Stimulated activated CD4-positive, alpha-beta T cell treated with anti-CD3 and anti-CD28 coated beads, Interleukin-2, amount 100 ng/mL, for 24 hours (primary cell): Measurements from ENCODE around the gene LIN37.

Experiments
- DNase-seq, 2 donors: peaks; one replicate each; pipeline ENCODE4 v3.0.0-alpha.2; 2020

Gene LIN37

DNA sequence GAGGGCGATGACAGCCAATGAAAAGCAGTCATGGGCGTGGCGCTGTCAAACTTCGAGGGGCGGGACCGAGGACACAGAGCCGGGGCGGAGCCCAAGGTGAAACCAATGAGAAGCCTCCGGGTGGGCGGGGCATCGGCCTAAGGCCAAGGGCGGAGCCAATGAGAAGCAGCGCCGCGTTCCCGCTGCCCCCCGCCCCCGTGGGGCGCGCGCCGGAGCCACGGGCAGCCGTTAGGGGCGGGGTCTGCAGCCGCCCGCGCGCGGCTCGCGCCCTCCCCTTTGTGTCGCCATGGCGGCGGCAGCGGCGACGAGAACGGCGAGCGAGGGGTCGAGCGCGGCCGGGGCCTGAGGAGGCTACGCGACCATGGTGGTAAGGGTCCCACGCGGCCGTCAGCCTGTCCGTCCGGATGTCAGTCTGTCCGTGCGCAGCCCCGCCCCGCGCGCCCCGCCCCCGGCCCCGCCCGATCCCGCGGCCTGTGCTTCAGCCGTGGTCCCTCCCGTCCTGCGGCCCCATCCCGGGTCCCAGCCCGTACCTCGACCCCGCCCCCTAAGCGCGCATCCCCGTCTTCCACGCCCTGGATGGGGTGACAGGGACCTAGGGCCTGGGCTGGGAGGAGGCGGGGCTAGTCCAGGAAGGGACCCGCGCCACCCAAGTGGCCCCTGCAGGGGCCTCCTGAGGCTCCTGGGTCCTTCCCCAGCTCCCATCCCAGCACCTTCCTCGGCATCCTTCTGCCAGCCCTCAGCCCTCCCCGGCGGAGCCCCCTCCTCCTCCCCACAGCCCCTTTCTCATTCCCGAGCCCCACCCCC, 27.1 kb downstream of the LIN37 start, which contains the start of gene ARHGAP33:
Gene ARHGAP33, plus strand, starts transcription at position 267 of the 804 bp plus-strand sequence. Its CDS starts 95 bp downstream, at position 362.
- peak; percentile 99 to 100 for DNase-seq

DNA sequence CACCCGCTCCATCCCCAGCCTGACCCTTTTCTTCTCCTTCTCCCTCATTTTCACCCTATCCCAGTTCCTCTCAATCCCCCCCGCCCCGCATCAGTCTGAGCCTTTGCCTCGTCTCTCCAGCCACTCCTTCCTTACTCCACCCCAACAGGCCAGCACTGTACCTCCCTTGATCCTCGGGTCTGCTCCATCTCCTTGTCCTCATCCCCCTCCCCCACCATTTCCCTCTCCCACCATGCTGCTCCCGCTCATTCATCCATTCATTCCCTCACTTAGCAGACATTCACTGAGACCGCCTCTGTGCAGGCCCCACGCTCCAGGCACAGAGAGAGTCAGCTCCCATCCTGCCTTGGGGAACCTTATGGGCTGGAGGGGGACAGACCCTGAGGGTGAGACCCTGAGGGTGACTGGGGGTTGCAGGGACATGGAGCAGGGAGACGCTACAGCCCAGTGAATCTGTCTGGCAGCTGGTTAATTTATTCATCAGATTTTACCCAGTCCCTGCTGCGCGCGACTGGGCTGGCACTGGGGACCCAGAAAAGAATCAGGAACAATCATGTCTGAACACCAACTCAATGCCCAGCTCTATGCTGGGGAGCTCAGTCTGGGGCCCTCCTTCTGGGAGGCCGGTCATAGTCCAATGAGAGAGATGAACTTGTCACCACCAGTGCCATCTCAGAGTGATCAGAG, 27.9 kb downstream of the LIN37 start:
- DNase-seq: no peak

DNA sequence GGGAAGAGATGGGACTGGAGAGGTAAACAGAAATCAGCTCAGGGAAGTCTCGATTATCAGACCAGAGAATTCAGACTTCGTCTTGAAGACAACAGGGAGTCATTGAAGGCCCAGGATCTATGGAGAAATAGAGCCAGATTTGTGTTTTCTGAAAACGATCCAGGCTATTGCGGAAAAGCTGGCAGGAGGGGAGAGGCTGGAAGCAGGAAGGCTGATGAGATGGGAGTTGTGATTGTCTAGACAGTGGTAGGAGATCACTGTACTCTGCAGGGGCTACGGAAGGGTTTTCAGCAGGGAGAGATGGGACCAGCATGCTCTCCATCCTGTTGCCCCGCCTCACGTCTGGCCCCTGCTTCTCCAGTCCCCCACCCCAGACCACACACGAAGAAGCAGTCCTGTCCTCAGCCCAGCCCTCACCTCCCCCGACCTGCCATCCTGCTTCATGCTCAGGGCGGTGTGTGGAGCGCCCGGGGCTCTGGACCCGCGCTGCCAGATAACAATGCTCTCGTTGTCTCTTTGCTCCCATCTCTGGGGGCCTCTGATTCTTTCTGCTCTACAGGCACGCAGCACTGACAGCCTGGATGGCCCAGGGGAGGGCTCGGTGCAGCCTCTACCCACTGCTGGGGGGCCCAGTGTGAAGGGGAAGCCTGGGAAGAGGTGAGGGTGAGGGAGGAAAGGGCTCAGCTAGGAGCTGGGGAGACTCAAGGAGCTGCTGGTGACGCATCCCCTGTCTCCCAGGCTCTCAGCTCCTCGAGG, 28.9 kb downstream of the LIN37 start:
- DNase-seq: no peak

DNA sequence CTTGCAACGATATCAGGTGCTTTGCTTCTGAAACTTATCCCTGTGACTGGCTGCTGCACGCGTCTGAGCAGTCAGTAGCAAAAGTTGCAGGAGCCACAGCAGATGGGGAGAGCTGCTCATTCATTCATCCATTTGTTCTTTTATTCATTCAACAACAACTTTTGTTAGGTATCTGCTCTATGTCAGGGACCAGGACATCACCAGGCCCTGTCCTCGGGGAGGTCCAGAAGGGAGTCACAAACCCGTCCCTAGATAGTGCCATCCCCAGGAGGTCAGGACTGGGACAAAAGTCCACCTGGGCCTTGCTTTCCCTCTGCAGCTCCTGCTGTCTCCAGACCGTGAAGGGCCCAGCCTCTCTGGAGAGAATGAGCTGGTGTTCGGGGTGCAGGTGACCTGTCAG, 29.6 kb downstream of the LIN37 start:
- DNase-seq: no peak

DNA sequence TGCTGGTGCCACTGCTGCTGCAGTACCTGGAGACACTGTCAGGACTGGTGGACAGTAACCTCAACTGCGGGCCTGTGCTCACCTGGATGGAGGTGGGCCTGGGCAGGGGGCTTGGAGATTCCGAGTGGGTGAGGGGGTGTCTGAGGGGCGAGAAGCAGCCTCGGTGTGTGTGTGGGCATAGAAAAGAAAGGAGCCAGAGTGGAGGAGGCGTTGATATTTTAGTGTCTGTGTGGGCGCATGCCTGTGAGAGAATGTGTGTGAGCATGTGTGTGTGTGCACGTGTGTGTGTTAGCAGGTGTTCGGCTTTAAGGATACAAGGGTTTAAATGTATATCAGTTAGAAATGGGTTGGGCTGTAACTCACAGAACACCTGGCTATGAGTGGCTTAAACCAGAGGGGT, 30.7 kb downstream of the LIN37 start:
- DNase-seq: no peak

DNA sequence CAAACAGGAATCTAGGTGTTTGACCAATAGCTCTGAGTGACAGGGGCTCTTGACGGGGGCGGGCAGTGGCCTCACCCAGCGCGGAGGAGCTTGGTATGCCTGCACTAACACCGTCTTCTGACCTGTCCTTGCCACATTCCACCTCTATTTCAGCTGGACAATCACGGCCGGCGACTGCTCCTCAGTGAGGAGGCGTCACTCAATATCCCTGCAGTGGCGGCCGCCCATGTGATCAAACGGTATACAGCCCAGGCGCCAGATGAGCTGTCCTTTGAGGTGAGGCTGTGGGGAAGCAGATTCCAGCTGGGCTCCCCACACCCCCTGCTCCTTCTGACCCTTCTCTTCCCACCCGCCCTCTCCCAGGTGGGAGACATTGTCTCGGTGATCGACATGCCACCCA, 31.7 kb downstream of the LIN37 start:
- no peak for DNase-seq

DNA sequence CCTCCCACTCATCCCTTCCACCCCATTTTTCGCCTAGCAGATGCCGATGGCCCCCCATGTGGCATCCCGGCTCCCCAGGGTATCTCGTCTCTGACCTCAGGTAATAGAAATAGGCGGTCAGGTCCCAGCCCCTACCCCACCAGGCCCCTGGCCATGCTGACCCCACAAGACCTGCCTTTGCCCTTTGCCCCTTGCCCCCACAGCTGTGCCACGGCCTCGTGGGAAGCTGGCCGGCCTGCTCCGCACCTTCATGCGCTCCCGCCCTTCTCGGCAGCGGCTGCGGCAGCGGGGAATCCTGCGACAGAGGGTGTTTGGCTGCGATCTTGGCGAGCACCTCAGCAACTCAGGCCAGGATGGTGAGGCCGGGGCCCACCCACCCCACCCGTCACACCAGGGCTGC, 32.3 kb downstream of the LIN37 start:
- DNase-seq: no peak

DNA sequence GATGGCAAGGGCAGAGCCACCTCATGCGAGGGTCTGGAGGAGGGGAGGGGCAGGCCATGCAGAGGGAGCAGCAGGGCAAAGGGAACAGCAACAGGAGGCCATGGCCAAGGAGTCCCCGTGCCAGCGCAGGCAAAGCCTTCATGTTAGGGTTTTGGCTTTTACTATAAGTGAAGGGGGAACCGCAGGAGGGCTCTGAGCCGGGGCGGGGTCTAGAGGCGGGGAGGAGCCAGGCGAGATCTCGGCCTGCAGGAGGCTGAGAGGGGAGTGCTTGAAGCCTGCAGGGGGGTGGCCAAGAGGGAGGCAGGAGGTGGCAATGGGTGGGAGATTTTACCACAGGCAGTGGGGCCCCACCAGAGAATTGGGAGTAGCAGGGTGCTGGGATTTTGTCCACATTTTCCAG, 33.3 kb downstream of the LIN37 start:
- DNase-seq: no peak

DNA sequence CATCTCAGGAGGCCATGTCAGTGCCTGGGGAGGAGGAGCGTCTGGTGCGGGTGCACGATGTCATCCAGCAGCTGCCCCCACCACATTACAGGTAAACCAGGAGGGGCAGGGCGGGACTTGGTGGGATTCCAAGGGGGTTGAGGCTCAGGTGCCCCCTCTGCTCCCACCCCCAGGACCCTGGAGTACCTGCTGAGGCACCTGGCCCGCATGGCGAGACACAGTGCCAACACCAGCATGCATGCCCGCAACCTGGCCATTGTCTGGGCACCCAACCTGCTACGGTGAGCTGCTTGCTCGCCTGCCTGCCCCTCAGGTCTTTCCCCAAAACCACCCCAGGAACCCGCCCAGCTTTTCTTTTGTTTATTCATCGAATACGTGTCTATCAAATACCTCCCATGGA, 34.2 kb downstream of the LIN37 start:
- no peak for DNase-seq

DNA sequence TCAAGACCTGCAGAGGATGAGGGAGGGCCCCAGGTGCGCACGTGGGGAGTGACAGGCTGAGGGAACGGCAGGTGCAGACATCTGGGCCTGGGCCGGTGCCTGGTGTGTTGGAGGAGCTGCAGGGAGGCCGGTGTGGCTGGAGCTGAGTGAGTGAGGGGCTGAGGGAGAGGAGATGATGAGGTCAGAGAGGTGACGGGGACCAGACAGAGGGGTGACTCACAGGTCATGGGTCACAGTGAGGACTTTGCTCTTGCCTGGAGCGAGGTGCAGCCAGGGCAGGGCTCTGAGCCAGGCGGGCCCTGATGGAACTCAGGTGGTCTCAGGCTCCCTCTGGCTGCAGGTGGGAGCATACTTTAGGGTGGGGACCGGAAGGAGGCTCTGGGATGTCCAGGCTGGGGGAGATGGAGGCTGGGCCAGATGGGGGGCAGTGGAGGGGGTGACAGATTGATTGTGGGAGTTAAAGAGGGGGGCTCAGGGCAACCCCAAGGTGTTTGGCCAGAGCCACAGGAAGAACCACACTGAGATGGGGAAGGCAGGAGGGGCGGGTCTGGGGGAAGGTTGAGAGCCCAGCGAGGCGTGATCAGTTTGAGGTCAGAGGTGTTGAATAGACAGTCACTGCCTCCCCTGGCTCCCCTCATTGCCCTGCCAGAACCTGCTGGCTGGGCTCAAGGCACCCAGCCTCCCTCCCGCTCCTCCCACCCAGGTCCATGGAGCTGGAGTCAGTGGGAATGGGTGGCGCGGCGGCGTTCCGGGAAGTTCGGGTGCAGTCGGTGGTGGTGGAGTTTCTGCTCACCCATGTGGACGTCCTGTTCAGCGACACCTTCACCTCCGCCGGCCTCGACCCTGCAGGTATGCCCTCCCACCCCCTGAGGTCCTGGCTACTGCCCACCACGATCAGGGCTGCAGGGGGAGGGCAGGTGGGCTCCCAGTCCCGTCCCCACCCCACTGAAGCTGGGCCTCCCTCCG, 35.4 kb downstream of the LIN37 start:
- DNase-seq: no peak

DNA sequence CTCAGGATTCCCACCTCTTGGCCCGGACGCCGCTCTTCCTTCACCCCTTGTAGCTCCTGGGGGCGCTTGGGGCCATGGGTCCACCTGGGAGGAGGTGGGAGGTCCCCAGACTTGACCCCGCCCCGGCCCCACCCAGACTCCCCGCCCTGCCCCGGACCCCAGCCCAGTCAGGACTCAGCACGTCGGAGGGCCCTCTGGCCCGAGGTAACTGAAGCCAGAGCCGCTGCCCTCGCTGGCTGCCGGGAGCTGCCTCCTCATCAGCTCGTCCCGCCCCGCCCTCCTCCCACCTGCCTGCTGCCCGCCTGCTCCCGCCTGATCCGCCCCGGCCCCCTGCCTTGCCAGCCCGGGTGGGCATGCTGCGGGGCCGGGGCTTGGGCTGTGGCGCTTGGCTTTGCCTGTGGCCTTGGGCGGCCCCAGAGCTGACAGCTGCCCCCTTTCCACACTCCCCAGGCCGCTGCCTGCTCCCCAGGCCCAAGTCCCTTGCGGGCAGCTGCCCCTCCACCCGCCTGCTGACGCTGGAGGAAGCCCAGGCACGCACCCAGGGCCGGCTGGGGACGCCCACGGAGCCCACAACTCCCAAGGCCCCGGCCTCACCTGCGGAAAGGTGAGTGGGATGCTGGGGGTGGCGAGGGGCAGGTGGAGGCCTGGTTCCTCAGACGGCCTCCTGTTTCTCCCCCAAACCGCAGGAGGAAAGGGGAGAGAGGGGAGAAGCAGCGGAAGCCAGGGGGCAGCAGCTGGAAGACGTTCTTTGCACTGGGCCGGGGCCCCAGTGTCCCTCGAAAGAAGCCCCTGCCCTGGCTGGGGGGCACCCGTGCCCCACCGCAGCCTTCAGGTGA, 36.3 kb downstream of the LIN37 start:
- DNase-seq: no peak

DNA sequence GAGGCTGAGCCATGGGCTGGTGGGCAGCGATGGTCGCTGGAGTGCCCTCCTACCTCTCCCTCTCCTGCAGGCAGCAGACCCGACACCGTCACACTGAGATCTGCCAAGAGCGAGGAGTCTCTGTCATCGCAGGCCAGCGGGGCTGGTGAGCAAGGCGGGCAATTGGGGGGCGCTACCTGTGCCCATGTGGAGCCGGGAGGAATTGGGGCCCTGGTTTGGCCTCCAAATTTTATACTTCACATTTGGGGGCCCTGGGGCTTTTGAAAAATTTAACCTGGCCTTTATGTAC, 36.9 kb downstream of the LIN37 start:
- no peak for DNase-seq

DNA sequence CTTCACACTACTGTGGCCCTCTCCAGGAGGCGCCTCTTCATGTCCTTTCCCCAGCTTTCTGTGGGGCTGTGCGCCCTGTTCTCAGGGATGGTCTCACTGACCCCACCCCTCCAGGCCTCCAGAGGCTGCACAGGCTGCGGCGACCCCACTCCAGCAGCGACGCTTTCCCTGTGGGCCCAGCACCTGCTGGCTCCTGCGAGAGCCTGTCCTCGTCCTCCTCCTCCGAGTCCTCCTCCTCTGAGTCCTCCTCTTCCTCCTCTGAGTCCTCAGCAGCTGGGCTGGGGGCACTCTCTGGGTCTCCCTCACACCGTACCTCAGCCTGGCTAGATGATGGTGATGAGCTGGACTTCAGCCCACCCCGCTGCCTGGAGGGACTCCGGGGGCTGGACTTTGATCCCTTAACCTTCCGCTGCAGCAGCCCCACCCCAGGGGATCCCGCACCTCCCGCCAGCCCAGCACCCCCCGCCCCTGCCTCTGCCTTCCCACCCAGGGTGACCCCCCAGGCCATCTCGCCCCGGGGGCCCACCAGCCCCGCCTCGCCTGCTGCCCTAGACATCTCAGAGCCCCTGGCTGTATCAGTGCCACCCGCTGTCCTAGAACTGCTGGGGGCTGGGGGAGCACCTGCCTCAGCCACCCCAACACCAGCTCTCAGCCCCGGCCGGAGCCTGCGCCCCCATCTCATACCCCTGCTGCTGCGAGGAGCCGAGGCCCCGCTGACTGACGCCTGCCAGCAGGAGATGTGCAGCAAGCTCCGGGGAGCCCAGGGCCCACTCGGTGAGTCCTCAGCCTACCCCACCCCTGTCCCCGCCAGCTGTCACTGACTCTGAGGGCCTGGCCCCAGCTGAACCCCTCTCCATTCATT, 38.2 kb downstream of the LIN37 start:
- no peak for DNase-seq

DNA sequence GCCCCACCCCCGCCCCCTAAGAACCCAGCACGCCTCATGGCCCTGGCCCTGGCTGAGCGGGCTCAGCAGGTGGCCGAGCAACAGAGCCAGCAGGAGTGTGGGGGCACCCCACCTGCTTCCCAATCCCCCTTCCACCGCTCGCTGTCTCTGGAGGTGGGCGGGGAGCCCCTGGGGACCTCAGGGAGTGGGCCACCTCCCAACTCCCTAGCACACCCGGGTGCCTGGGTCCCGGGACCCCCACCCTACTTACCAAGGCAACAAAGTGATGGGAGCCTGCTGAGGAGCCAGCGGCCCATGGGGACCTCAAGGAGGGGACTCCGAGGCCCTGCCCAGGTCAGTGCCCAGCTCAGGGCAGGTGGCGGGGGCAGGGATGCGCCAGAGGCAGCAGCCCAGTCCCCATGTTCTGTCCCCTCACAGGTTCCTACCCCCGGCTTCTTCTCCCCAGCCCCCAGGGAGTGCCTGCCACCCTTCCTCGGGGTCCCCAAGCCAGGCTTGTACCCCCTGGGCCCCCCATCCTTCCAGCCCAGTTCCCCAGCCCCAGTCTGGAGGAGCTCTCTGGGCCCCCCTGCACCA, 38.9 kb downstream of the LIN37 start:
- DNase-seq: no peak

DNA sequence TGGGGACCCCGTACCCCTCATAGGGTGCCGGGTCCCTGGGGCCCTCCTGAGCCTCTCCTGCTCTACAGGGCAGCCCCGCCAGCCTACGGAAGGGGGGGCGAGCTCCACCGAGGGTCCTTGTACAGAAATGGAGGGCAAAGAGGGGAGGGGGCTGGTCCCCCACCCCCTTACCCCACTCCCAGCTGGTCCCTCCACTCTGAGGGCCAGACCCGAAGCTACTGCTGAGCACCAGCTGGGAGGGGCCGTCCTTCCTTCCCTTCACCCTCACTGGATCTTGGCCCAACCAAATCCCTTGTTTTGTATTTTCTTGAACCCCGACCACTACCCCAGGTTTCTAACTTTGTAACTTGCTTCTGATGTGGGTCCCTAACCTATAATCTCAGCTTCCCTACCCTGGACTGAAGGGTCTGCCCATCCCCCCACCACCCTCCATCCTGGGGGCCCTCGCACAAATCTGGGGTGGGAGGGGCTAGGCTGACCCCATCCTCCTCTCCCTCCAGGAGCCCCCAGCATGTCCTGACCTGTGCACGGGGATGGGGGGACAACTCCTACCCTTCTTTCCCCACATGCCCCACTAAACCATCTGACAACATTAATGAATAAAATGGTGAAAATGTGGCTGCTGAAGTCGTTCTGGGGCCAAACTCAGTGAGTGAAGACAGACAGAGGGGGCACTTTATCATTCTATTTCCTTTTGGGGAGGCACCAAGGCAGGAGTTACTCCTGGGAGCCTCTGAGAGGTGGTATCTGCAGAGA, 40.0 kb downstream of the LIN37 start:
- DNase-seq: no peak

DNA sequence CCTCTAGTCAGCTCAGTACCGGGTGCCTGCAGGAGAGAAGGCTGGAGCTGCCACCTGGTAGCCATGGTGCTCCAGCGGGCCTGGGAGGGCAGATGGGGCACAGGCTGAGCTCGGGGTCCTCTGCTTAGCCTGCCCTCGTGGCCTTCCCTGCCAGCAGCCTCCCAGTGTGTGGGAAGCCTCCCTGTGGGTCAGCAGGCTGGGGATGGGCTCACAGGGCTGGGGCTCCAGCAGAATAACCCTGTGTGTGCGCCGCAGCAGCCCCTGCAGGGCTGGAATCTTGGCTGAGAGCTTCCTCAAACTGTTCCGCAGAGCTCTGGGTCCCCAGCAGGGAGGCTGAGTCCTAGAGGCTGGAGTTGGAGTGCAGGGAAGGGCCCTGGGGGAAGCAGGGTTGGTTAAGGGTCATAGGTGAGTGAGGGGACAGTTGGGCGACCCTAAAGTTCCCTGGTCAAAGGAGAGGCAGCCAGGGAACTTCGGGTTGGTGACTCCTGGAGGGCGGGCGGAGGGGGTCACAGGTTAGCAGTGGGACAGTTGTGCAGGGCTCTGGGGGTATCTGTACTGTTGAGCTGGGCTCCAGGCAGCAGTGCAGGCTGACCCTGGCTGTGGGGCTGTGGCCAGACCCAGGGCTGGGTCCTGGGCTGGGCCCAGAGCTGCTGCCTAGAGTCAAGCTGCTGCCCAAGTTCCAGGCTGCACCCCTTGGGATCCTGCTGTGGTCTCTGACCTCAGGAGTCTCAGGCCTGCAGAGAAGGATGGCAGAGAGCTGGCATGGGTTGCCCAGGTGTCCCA, 41.0 kb downstream of the LIN37 start:
- no peak for DNase-seq

DNA sequence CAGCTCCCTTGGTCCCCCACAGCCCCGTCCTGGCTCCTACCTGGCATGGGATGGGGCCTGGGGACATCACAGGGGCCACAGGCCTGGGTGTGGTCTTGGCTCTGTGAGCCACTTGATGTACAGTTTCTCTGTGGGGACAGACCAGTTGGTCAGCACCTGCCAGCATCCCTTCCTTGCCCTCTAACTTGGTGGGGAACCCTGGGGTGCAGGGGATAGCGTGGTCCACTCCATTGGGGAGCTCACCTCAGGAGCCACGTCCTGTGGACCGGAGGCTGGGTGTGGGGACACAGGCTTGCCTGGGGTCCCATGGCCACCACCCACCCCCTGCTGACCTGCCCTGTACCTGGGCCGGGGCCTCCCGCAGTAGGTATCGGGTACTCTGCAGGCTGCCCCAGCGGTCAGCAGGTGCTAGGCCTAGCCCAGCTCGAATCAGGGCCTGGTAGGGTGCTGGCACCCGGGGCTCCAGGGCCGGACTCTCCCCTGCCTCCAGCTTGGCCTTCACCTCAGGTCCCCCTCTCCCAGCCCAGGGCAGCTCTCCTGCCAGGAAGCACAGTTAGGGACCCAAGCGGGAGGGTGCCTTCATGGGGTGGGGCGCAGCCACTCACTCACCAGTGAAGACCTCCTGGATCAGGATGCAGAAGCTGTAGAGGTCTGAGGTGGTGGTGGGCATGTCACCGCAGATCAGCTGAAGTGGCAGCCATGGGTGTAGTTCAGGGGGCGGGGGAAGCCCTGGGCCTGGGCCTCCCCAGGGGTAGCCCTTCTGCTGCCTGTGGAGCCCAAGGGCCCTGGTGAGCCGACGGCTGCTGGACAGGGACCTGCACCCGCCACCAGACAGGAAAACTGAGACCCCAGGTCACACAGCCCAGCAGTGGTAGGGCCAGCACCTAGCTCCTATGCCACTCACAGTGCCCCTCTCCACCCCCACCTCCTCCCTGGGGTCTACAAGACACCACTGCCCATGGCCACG, 41.9 kb downstream of the LIN37 start:
- DNase-seq: no peak
